ENCODE results near the gene NRL.

The NRL gene

DNA sequence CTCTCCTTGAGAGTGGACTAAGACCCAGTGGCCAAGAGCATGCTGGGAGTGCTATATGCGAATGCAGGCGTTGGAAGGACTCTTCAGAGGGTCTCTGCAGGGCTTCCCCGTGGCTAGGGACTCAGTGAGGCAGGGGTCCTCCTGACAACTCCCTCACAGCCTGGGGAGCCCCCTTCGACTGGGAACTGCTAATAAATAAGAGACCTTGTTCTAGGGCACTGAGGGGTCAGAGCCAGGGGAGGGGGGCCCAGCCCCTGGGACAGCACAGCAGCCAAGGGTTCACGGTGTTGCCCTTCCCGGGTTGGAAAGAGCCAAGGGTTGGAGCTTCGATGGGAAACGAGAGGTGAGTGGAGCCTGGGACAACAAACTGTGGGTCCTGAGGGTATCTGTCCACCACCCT is 49.3 kb downstream of the NRL start:
- DNase-seq (ENCODE audit: low read depth), result no peak

DNA sequence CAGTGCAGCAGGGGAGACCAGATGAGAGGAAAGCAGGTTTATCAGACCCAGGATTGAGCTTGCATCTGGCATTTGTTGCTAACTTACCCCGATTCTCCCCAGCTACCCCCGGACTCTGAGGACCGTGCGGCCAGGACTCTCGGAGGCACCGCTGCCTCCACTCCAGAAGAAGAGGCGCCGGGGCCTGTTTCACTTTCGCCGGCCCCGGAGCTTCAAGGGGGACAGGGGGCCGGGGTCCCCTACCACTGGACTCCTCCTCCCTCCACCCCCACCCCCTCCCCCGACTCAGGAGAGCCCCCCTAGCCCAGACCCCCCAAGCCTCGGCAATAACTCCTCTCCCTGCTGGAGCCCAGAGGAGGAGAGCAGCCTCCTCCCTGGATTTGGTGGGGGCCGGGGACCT is 49.9 kb downstream of the NRL start:
- no peak for DNase-seq (ENCODE audit: low read depth)

DNA sequence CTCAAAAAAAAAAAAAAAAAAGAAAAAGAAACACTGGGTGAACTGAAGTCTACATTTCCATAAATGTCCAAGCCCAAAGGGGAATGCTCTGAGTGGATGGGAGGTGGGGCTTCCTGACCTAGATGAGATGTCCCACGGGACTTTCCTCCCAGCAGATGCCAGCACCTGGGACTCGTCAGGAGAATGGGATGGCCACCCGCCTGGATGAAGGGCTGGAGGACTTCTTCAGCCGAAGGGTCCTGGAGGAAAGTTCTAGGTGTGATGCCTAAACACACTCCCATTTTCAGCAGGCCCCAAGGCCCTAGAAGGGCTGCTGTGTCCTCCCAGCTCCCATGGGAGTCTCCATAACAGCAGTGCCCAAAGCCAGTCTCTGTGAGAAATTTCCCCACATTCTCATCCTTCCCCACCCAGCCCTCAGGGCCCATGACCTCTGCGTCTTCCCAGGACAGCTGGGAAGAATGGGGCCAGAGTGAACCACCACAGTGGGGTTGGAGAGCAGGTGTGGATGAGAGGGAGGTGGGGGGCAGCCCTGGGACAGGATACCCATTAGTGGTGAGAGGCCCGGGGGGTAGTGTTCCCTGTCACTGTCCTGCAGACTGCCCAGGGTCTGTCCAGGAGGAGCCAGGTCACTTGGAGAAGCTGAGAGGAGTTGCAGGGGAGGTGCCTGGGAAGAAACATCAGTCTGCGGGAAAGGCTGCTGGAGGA is 50.5 kb downstream of the NRL start:
- no peak for DNase-seq (ENCODE audit: low read depth)

DNA sequence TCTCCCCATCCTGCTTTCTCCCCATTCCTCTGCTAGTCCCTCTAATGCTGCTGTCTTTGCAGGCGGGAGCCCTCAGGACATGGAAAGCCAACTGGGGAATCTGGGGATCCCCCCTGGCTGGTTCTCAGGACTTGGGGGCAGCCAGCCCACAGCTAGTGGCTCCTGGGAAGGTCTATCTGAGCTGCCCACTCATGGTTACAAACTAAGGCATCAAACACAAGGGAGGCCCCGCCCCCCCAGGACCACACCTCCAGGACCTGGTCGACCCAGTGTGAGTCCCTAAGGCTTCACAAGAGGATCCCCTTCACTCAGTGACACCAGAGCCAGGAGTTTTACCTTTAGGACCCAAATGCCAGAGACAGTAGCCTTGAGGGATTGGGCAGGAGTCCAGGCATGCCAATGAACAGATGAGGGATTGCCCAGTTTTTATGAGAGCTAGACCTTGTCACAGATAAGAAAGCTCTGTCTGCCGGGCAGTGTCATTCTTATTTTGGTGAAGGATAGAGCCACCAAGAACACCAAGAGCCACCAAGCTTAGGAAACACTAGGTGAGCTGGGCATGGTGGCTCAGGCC is 51.4 kb downstream of the NRL start:
- no peak for DNase-seq (ENCODE audit: low read depth)

DNA sequence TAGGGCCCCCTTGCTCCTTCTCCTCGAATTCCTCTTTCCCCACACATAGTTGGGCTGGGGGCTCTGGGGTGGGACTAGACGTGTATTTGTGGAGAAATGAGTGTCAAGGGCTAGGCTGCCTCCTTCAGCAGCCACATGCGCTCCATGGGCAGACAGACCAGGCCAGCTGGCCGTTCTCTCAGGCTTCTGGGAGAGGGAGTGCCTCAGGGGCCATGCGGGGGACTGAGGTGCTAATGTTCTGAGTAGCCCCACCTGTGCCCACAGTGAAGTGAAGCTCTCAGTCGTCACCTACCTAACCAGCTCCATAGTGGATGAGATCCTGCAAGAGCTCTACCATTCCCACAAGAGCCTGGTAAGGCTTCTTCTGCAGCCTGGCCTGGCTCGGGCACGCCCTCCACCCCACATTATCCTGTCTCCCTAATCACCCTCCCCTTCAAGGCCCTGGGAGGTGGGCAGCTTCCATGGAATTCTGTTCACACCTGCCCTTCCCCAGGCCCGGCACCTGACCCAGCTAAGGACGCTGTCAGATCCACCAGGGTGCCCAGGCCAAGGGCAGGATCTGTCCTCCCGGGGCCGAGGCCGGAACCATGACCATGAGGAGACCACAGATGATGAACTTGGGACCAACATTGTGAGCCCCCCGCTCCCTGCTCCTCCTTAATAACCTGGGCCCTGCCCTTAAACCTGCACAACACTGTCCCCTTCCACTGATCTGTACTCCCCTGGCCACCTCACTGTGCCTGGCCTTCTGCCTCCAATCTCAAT is 52.4 kb downstream of the NRL start:
- DNase-seq (ENCODE audit: low read depth), result no peak

DNA sequence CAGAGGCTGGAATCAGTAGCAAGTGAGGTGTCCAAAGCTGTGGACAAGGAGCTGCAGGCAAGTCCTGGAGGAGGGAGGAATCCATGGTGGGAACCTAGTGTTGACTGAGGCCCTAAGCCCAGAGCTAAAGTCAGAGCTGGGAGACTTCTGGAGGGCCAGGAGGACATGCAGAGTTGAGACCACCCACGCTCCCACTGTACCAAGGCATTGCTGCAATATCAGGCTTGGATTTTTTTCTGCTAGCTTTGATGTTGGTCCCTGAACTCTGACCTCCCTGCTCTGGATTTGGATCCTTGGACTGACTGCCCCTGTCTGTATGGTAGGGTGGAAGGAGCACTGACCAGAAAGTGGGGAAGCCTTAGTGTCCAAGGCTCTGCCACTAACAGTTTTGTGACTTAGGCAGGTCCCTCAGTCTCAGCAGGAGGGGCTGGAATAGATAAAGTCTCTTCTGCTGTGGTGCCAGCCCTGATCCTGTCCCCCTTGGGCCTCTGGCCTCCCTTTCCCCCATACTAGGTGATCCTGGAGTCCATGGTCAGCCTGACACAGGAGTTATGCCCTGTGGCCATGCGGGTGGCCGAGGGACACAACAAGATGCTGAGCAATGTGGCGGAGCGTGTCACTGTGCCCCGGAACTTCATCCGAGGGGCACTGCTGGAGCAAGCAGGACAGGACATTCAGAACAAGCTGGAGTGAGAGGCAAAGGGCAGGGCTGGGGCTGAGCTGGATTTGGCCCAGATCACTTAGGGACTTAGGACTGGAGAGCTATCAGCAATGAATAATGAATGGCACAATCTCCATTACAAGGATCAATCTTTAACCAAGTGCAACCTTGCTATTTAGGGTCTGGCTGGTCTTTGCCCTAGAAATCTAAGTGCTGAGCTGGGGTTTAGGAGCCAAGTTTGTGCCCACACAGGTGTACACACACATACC is 53.5 kb downstream of the NRL start:
- DNase-seq (ENCODE audit: low read depth), result no peak

DNA sequence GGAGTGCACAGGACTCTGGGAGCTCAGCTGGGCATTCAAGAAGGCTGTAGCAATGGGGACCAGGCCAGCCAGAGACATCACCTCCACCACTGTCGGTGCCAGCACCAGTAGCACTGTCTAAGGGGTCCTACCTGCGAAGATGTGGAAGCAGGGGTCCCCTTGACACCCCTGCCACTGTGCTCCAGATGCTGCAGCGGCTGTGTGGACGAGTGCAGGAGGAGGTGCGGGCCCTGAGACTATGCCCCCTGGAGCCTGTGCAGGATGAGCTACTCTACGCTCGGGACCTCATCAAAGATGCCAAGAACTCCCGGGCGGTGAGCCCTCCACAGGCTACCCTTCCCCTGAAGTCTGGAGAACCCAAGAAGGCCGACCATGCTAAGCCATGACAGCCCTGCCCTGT is 54.3 kb downstream of the NRL start:
- DNase-seq (ENCODE audit: low read depth), result no peak

DNA sequence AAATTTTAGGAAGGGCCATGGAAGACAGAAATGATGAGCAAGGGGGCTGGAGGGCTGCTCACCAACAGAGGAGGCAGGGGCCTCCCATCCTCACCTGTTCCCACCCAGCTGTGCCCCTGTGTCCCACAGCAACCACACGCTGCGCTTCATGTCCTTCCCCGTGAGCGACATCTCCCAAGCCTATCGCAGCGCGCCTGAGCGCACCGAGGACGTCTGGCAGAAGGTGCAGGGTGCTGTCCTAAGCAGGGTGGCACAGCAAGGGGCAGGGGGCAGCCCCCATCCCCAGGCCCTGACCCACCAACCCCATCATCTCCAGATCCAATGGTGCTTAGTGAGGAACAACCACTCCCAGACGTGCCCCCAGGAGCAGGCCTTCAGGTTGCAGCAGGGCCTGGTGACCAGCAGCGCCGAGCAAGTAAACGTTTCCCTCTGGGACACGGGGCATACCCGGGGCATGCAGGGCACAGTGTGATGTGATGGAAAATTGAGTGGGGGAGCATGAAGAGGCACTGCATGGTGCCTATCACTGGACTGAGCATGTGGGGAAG is 54.8 kb downstream of the NRL start:
- no peak for DNase-seq (ENCODE audit: low read depth)

DNA sequence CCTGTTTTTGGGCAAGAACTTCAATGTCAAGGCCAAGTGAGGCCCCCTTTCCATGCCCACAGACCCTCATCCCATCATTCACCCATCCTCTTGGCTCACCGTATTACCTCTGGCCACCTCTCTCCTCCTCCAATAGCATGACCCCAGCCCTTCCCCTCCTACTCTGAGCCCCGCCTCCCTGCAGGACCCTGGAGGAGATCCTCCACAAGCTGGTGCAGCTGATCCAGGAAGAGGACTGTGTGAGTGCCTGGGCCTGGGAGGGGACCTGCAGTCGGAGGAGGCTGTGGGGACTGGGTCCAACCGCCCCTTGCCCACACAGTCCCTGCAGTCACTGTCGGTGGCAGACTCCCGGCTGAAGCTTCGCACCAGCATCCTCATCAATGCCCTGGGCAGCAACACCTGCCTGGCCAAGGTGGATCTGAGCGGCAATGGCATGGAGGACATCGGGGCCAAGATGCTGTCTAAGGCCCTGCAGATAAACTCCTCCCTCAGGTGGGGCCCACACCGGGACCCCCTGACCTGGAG is 55.7 kb downstream of the NRL start:
- DNase-seq (ENCODE audit: low read depth), result no peak

DNA sequence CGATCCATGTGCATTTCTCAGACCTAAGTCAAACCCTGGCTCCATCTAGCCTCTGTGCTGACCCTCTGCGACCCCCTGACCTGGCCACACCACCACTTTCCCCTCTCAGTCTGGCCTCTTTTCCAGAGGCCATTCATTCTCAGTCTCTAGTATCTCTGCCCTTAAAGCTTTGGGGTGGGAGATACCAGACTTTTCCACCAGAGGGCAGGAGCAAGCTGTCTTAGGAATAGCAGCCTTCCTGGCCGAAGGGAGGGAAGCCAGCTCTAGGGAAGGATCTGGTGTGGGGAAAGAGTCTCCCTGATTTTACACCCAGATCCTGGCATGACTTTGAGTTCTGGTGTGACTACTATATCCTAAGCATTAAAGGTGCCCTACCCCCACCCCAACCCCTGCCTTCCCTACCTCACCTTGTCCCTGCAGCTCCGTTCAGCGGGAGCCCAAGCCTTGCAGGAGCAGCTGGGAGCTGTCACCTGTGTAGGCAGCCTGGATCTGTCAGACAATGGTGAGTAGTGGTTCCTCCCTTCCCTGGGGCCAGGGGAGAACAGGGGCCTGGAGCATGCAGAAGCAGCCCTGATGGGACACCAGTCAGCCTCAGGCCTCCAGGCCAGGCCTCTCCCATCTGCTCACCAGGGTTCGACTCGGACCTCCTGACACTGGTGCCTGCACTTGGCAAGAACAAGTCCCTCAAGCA is 56.3 kb downstream of the NRL start:
- no peak for DNase-seq (ENCODE audit: low read depth)

DNA sequence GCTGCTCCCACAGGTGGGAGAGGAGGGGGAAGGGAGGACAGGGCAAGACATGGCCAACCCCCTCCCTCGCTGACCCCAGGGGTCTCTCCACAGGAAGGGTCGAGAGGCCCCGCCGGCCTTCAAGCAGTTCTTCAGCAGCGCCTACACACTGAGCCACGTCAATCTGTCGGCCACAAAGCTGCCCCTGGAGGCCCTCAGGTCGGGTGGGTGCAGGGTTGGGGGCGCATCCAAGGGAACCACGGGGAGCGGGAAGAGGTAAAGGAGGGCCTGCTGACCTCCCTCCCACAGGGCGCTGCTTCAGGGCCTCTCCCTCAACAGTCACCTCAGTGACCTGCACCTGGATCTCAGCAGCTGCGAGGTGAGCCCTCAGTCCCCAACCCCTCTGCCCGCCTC is 56.9 kb downstream of the NRL start:
- DNase-seq (ENCODE audit: low read depth), result no peak

DNA sequence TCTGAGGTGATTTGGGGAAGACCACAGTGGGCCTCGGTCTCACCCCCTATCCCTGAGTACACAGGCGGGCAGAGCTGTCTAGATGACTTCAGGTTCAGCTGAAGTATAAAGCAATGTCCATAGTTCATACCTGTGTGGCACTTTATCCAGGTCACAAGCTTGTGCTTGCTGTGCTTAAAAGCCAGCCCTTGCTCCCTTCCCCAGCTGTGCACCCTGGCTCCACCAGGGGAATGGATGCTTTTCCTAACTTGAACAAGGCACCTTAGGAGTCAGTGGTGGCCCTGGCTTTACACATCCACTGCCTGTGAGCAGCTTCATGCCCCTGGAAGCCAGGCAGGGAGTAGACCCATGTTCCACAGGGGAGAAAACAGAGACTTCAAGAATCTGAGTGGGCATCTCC is 57.5 kb downstream of the NRL start:
- DNase-seq (ENCODE audit: low read depth), result no peak

DNA sequence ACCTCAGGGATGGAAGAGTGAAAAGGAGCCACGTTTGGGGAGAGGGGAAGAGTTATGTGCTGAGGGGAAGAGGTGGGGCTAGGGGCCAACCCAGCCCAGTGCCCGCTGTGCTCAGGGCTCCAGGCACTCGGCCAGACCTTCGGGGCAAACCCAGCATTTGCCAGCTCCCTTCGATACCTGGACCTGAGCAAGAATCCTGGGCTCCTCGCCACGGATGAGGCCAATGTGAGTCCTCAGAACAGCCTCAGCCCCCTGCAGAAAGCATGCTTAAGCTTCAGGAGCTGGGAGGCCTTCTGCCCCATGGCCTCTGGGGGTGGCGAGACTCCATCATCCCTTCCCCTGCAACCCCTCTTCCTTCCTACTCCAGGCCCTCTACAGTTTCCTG is 58.0 kb downstream of the NRL start:
- DNase-seq (ENCODE audit: low read depth), result no peak

DNA sequence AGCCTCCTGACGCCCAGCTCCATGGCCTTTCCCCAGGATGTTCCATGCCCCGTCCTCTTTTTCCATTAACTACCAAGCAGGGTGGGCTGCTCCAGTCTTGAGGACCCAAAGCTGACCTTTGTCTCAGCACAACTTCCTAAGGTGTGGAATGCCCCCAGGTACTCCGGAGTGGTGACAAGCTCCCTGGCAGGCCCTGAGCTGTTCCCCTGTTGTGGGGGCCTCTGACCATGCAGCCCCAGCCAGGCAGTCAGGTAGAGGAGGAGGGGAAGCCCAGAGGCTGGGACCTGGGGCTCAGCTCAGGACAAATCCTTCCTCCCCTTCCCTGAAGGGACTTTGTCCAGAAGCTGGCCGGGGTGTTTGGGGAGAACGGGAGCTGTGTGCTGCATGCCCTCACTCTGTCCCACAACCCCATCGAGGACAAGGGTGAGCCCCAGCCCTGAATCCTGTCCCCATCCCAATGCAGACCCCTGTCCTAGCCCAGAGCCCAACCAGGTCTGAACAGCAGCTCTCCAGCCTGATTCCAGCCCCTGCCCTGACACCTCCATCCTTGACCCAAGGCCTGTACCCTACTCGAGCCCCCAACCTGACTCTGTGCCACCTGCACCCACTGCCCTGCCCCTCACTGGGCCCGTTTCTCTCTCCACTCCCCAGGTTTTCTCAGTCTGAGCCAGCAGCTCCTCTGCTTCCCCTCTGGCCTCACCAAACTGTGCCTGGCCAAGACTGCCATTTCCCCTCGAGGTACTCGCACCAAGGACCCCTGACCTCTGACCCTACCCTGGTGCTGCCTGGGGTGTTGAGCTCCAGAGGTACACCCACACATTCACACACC is 58.6 kb downstream of the NRL start:
- no peak for DNase-seq (ENCODE audit: low read depth)

DNA sequence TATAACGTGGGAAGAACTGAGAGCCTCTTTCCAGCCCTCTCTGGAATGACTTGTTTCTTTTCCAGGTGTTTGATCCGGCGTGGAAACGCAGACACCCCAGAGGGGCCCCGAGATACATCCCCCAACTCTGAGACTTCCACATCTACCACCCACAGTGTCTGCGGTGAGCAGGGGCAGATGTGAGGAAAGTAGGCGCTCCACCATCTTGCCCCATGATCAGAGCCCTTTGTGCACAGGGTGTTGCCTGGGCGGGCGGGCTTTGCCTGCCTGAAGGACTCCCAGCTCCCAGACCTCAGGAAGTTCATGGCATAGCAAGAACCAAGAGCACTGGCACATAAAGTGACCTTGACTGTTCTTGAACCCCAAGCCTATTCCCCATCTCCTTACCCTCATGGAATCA is 60.1 kb downstream of the NRL start:
- DNase-seq (ENCODE audit: low read depth), result no peak

DNA sequence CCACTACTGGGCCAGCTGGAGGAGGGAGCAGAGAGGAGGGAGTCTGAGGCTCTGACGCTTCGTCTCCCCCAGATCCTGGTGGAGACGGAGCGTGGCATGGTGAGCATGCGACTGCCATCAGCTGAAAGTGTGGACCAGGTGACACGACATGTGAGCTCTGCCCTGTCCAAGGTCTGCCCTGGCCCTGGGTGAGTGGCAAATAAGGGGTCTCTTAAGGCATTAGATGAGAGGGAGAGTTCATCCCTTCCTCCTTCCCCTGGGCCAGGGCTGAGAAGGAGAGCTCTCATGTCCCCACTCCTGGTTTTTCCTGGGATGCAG is 60.5 kb downstream of the NRL start:
- DNase-seq (ENCODE audit: low read depth), result no peak

DNA sequence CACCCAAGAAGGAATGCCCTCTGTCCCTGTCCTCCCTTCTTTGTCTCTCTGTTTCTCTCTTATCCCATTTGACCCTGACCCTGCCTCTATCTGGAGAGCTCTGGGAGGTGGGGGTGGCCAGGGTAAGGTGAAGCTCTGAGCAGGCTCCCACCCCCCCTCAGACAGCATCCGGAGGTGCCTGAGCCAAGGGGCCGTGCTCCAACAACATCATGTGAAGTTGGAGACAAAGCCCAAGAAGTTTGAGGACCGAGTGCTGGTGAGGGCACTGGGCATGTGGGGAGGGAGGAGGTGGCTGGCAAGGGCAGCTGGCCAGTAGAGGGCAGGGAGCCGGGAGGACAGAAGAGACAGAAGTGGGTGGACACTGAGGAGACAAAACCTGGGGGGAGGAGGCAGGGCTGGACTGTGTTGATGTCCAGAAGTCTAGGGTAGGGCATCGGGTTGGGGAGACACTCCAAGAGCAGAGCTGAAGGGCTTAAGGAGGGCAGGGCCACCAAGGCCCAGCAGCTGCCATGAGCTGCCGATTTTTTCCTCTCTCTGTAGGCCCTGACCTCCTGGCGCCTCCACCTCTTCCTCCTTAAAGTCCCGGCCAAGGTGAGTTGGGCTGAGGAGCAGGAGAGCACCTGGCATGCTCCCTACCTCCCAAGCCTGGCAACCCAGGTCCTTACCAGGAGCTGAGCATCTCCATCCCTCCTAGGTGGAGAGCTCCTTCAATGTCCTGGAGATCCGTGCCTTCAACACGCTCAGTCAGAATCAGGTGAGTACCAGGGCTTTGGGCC is 61.0 kb downstream of the NRL start:
- no peak for DNase-seq (ENCODE audit: low read depth)

DNA sequence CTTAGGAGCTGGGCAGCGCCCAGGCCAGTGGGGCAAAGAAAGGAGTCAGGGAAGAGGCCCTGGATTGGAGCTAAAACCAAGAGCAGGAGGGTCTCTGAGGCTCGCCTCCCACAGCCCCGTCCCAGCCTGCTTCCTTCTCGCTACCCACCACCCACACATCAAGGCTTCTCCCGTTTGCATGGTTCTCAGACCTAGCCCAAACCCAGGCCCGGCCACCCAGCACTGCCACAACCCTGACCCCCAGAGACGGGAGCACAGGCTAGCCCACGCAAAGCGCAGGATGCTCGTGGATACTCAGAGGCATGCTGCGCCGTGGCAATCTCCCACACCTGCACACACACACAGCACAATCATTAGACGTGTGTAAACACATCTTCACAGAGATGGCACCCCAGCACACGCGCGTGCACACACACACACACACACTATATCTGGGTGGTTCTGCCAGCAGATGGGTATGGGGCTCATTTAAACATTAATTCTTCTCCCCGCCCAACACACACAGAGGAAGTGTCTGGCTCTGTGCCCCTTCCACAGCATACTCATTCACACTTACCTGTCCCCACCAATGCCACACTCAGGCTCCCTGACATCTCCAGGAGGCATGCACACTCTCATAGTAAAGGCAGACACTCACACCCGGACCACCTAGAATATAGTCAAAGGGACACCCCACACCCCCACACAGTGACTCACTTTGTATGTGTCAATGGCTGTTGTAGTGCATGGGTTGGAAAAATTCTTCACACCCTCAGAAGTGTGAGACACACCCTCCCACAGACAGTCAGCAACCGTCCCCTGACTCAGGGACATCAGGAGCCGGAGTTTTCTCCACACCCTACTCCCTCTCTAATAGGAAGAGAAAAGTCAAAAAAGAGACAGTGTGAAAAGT is 61.8 kb downstream of the NRL start:
- peak; percentile 55 for DNase-seq (ENCODE audit: low read depth)

Measured in stimulated activated CD8-positive, alpha-beta memory T cell treated with anti-CD3 and anti-CD28 coated beads, Interleukin-12 subunit alpha, Interleukin-12 subunit beta, amount 100 ng/mL, for 4 hours (primary cell).